ENCODE results near the gene DSN1.
"Not testable (repeated sequence)": the region's sequence is repeated elsewhere in the genome, so short reads cannot be mapped to it uniquely, and the experiment has no call there.

The DSN1 gene

GRCh38 chr20:36773597-36774390 lies at the start of gene DSN1:
Gene DSN1 (minus strand): TSS chr20:36773763. CDS start chr20:36771458, 2,305 bp downstream.
- DNase-seq (ENCODE audit: low read depth in 3 of 3, low spot score in 1 of 3): peak; percentile 95 to 98 (median 97)

- no peak for DNase-seq (ENCODE audit: low read depth in 3 of 3, low spot score in 1 of 3)
Observed at GRCh38 chr20:36823121-36823520, 49.6 kb upstream of the DSN1 start.

GRCh38 chr20:36821964-36822437 lies 48.4 kb upstream of the DSN1 start:
- no peak for DNase-seq (ENCODE audit: low read depth in 3 of 3, low spot score in 1 of 3)

GRCh38 chr20:36820928-36821327 lies 47.4 kb upstream of the DSN1 start:
- DNase-seq (ENCODE audit: low read depth in 3 of 3, low spot score in 1 of 3): no peak

- no peak for DNase-seq (ENCODE audit: low read depth in 3 of 3, low spot score in 1 of 3)
Observed at GRCh38 chr20:36820073-36820472, 46.5 kb upstream of the DSN1 start.

- DNase-seq (ENCODE audit: low read depth in 3 of 3, low spot score in 1 of 3): no peak
Observed at GRCh38 chr20:36819659-36820058, 46.1 kb upstream of the DSN1 start.

GRCh38 chr20:36818861-36819260 lies 45.3 kb upstream of the DSN1 start:
- no peak for DNase-seq (ENCODE audit: low read depth in 3 of 3, low spot score in 1 of 3)

GRCh38 chr20:36818185-36818584 lies 44.6 kb upstream of the DSN1 start:
- no peak for DNase-seq (ENCODE audit: low read depth in 3 of 3, low spot score in 1 of 3)

- DNase-seq (ENCODE audit: low read depth in 3 of 3, low spot score in 1 of 3): no peak
Observed at GRCh38 chr20:36817496-36817895, 43.9 kb upstream of the DSN1 start.

- DNase-seq (ENCODE audit: low read depth in 3 of 3, low spot score in 1 of 3): no peak
Observed at GRCh38 chr20:36815454-36816091, 42.0 kb upstream of the DSN1 start.

GRCh38 chr20:36812594-36813463 lies 39.3 kb upstream of the DSN1 start:
- DNase-seq (ENCODE audit: low read depth in 3 of 3, low spot score in 1 of 3): no peak

GRCh38 chr20:36808317-36809257 lies 35.0 kb upstream of the DSN1 start:
- peak; percentile 21 to 56 (median 33) for DNase-seq (ENCODE audit: low read depth in 3 of 3, low spot score in 1 of 3)

- DNase-seq (ENCODE audit: low read depth in 3 of 3, low spot score in 1 of 3): no peak
Observed at GRCh38 chr20:36806049-36806448, 32.5 kb upstream of the DSN1 start.

GRCh38 chr20:36805396-36805795 lies 31.8 kb upstream of the DSN1 start:
- no peak for DNase-seq (ENCODE audit: low read depth in 3 of 3, low spot score in 1 of 3)

GRCh38 chr20:36804425-36804824 lies 30.9 kb upstream of the DSN1 start:
- DNase-seq (ENCODE audit: low read depth in 3 of 3, low spot score in 1 of 3): no peak

GRCh38 chr20:36802326-36803222 lies 29.0 kb upstream of the DSN1 start:
- no peak for DNase-seq (ENCODE audit: low read depth in 3 of 3, low spot score in 1 of 3)

GRCh38 chr20:36800410-36800809 lies 26.8 kb upstream of the DSN1 start:
- DNase-seq (ENCODE audit: low read depth in 3 of 3, low spot score in 1 of 3): no peak

- not testable (repeated sequence) for DNase-seq (ENCODE audit: low read depth in 3 of 3, low spot score in 1 of 3)
Observed at GRCh38 chr20:36799313-36799712, 25.8 kb upstream of the DSN1 start.

- no peak for DNase-seq (ENCODE audit: low read depth in 3 of 3, low spot score in 1 of 3)
Observed at GRCh38 chr20:36796875-36797274, 23.3 kb upstream of the DSN1 start.
